ENCODE measurements around the gene SPTBN5. TPM values are rescaled to one million over a fixed set of nuclear protein-coding genes. Genes with fewer than 3 reads are reported as not detected.

The SPTBN5 gene
- total RNA-seq, 1 experiment from 2014 or later: 1.2 TPM

DNA sequence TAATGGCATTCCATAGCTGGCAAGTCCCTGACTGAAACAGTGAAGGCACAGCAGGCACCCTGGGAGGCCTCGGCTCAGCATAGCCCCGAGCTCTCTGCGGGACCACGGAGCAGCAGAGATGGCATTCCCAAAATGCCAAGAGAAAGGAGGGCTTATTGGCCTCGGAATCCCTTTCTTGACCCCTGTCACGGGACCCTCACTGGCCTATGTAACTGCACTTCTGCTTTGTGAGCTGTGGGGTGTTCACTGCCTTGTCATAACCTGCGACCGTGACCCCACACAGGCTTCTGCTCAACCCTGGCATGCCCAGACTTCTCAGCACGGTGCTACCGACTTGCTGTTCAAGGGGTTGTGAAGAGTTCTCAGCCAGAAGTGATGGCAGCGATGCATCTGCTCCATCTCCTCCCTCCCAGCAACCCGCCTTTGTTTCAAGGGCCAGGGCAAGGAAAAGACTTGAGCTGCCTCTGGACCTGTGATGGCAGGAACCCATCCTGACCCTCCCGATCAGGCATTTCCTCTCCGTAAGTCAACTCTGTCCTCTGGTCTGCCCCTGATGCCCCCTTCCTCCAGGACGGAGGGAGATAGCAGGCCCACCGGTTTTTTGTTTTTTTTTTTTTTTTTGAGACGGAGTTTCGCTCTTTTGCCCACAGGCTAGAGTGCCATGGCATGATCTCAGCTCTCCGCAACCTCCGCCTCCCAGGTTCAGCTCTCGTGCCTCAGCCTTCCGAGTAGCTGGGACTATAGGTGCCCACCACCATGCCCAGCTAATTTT, 48.0 kb upstream of the SPTBN5 start:
- DNase-seq (ENCODE audit: low spot score) (peak; percentile 26), ATAC-seq (peak; percentile 55)
- 0 out of 2 replicates have a peak overlapping the region, but pooled peaks have one; percentile 28 for H3K27ac Mint-ChIP-seq
- H3K36me3 Mint-ChIP-seq: peaks cover 23% of the 10 kb centered on the region
- H3K27me3 Mint-ChIP-seq (ENCODE audit: low read depth): no peaks in the 10 kb centered on the region
- H3K4me3 Mint-ChIP-seq: no peak overlapping the region
- CTCF ChIA-PET: interaction anchor here (0.7 to 1.1 kb wide), 2 partner anchors 20 to 169 kb away, joined by 3 to 4 read pairs; no protein-coding TSS in a partner anchor
- no peaks in the 10 kb centered on the region for H3K9me3 Mint-ChIP-seq
- no peaks in the 10 kb centered on the region for H3K4me1 Mint-ChIP-seq
- POLR2A ChIA-PET: interaction anchor here (0.6 kb wide), 1 partner anchor 9 kb away, joined by 3 read pairs; no protein-coding TSS in a partner anchor
- no peak for TF ChIP-seq ZNF121 (CRISPR knock-in tag; IDR thresholded peaks at IDR 0.05)
- TF ChIP-seq, protein P1, sequence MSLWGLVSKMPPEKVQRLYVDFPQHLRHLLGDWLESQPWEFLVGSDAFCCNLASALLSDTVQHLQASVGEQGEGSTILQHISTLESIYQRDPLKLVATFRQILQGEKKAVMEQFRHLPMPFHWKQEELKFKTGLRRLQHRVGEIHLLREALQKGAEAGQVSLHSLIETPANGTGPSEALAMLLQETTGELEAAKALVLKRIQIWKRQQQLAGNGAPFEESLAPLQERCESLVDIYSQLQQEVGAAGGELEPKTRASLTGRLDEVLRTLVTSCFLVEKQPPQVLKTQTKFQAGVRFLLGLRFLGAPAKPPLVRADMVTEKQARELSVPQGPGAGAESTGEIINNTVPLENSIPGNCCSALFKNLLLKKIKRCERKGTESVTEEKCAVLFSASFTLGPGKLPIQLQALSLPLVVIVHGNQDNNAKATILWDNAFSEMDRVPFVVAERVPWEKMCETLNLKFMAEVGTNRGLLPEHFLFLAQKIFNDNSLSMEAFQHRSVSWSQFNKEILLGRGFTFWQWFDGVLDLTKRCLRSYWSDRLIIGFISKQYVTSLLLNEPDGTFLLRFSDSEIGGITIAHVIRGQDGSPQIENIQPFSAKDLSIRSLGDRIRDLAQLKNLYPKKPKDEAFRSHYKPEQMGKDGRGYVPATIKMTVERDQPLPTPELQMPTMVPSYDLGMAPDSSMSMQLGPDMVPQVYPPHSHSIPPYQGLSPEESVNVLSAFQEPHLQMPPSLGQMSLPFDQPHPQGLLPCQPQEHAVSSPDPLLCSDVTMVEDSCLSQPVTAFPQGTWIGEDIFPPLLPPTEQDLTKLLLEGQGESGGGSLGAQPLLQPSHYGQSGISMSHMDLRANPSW (CRISPR knock-in tag; conservative IDR thresholded peaks at IDR 0.05; ENCODE audit: low read depth): no peak
- TF ChIP-seq, protein P2, sequence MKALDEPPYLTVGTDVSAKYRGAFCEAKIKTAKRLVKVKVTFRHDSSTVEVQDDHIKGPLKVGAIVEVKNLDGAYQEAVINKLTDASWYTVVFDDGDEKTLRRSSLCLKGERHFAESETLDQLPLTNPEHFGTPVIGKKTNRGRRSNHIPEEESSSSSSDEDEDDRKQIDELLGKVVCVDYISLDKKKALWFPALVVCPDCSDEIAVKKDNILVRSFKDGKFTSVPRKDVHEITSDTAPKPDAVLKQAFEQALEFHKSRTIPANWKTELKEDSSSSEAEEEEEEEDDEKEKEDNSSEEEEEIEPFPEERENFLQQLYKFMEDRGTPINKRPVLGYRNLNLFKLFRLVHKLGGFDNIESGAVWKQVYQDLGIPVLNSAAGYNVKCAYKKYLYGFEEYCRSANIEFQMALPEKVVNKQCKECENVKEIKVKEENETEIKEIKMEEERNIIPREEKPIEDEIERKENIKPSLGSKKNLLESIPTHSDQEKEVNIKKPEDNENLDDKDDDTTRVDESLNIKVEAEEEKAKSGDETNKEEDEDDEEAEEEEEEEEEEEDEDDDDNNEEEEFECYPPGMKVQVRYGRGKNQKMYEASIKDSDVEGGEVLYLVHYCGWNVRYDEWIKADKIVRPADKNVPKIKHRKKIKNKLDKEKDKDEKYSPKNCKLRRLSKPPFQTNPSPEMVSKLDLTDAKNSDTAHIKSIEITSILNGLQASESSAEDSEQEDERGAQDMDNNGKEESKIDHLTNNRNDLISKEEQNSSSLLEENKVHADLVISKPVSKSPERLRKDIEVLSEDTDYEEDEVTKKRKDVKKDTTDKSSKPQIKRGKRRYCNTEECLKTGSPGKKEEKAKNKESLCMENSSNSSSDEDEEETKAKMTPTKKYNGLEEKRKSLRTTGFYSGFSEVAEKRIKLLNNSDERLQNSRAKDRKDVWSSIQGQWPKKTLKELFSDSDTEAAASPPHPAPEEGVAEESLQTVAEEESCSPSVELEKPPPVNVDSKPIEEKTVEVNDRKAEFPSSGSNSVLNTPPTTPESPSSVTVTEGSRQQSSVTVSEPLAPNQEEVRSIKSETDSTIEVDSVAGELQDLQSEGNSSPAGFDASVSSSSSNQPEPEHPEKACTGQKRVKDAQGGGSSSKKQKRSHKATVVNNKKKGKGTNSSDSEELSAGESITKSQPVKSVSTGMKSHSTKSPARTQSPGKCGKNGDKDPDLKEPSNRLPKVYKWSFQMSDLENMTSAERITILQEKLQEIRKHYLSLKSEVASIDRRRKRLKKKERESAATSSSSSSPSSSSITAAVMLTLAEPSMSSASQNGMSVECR (CRISPR knock-in tag; IDR thresholded peaks at IDR 0.05; ENCODE audit: borderline replicate concordance): no peak
- TF ChIP-seq, protein P3, sequence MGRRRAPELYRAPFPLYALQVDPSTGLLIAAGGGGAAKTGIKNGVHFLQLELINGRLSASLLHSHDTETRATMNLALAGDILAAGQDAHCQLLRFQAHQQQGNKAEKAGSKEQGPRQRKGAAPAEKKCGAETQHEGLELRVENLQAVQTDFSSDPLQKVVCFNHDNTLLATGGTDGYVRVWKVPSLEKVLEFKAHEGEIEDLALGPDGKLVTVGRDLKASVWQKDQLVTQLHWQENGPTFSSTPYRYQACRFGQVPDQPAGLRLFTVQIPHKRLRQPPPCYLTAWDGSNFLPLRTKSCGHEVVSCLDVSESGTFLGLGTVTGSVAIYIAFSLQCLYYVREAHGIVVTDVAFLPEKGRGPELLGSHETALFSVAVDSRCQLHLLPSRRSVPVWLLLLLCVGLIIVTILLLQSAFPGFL (CRISPR knock-in tag; IDR thresholded peaks at IDR 0.05; ENCODE audit: borderline replicate concordance): no peak
- TF ChIP-seq, protein P4, sequence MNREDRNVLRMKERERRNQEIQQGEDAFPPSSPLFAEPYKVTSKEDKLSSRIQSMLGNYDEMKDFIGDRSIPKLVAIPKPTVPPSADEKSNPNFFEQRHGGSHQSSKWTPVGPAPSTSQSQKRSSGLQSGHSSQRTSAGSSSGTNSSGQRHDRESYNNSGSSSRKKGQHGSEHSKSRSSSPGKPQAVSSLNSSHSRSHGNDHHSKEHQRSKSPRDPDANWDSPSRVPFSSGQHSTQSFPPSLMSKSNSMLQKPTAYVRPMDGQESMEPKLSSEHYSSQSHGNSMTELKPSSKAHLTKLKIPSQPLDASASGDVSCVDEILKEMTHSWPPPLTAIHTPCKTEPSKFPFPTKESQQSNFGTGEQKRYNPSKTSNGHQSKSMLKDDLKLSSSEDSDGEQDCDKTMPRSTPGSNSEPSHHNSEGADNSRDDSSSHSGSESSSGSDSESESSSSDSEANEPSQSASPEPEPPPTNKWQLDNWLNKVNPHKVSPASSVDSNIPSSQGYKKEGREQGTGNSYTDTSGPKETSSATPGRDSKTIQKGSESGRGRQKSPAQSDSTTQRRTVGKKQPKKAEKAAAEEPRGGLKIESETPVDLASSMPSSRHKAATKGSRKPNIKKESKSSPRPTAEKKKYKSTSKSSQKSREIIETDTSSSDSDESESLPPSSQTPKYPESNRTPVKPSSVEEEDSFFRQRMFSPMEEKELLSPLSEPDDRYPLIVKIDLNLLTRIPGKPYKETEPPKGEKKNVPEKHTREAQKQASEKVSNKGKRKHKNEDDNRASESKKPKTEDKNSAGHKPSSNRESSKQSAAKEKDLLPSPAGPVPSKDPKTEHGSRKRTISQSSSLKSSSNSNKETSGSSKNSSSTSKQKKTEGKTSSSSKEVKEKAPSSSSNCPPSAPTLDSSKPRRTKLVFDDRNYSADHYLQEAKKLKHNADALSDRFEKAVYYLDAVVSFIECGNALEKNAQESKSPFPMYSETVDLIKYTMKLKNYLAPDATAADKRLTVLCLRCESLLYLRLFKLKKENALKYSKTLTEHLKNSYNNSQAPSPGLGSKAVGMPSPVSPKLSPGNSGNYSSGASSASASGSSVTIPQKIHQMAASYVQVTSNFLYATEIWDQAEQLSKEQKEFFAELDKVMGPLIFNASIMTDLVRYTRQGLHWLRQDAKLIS (CRISPR knock-in tag; IDR thresholded peaks at IDR 0.05; ENCODE audit: borderline replicate concordance): no peak
- TF ChIP-seq, protein P5, sequence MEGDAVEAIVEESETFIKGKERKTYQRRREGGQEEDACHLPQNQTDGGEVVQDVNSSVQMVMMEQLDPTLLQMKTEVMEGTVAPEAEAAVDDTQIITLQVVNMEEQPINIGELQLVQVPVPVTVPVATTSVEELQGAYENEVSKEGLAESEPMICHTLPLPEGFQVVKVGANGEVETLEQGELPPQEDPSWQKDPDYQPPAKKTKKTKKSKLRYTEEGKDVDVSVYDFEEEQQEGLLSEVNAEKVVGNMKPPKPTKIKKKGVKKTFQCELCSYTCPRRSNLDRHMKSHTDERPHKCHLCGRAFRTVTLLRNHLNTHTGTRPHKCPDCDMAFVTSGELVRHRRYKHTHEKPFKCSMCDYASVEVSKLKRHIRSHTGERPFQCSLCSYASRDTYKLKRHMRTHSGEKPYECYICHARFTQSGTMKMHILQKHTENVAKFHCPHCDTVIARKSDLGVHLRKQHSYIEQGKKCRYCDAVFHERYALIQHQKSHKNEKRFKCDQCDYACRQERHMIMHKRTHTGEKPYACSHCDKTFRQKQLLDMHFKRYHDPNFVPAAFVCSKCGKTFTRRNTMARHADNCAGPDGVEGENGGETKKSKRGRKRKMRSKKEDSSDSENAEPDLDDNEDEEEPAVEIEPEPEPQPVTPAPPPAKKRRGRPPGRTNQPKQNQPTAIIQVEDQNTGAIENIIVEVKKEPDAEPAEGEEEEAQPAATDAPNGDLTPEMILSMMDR (IDR thresholded peaks at IDR 0.05): no peak
- no peak for TF ChIP-seq ZBTB21 (CRISPR knock-in tag; IDR thresholded peaks at IDR 0.05; ENCODE audit: borderline replicate concordance)
- TF ChIP-seq, protein P6, sequence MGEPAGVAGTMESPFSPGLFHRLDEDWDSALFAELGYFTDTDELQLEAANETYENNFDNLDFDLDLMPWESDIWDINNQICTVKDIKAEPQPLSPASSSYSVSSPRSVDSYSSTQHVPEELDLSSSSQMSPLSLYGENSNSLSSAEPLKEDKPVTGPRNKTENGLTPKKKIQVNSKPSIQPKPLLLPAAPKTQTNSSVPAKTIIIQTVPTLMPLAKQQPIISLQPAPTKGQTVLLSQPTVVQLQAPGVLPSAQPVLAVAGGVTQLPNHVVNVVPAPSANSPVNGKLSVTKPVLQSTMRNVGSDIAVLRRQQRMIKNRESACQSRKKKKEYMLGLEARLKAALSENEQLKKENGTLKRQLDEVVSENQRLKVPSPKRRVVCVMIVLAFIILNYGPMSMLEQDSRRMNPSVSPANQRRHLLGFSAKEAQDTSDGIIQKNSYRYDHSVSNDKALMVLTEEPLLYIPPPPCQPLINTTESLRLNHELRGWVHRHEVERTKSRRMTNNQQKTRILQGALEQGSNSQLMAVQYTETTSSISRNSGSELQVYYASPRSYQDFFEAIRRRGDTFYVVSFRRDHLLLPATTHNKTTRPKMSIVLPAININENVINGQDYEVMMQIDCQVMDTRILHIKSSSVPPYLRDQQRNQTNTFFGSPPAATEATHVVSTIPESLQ (CRISPR knock-in tag; IDR thresholded peaks at IDR 0.05): no peak
- no peak for TF ChIP-seq ZNF317 (CRISPR knock-in tag; IDR thresholded peaks at IDR 0.05; ENCODE audit: borderline replicate concordance, low read depth)
- no peak for TF ChIP-seq MXD4 (CRISPR knock-in tag; IDR thresholded peaks at IDR 0.05; ENCODE audit: borderline replicate concordance)
- no peak for TF ChIP-seq ZNF423 (CRISPR knock-in tag; IDR thresholded peaks at IDR 0.05)
- TF ChIP-seq, protein P7, sequence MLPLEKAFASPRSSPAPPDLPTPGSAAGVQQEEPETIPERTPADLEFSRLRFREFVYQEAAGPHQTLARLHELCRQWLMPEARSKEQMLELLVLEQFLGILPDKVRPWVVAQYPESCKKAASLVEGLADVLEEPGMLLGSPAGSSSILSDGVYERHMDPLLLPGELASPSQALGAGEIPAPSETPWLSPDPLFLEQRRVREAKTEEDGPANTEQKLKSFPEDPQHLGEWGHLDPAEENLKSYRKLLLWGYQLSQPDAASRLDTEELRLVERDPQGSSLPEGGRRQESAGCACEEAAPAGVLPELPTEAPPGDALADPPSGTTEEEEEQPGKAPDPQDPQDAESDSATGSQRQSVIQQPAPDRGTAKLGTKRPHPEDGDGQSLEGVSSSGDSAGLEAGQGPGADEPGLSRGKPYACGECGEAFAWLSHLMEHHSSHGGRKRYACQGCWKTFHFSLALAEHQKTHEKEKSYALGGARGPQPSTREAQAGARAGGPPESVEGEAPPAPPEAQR (CRISPR knock-in tag; IDR thresholded peaks at IDR 0.05): no peak
- TF ChIP-seq NR3C1 (CRISPR knock-in tag; conservative IDR thresholded peaks at IDR 0.05; ENCODE audit: low read depth): no peak
- TF ChIP-seq, protein P8, sequence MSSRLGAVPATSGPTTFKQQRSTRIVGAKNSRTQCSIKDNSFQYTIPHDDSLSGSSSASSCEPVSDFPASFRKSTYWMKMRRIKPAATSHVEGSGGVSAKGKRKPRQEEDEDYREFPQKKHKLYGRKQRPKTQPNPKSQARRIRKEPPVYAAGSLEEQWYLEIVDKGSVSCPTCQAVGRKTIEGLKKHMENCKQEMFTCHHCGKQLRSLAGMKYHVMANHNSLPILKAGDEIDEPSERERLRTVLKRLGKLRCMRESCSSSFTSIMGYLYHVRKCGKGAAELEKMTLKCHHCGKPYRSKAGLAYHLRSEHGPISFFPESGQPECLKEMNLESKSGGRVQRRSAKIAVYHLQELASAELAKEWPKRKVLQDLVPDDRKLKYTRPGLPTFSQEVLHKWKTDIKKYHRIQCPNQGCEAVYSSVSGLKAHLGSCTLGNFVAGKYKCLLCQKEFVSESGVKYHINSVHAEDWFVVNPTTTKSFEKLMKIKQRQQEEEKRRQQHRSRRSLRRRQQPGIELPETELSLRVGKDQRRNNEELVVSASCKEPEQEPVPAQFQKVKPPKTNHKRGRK (CRISPR knock-in tag; IDR thresholded peaks at IDR 0.05; ENCODE audit: borderline replicate concordance): no peak
- no peak for TF ChIP-seq ZNF138 (CRISPR knock-in tag; conservative IDR thresholded peaks at IDR 0.05)
